ENCODE data around the gene ACVR2B.

ACVR2B gene

DNA sequence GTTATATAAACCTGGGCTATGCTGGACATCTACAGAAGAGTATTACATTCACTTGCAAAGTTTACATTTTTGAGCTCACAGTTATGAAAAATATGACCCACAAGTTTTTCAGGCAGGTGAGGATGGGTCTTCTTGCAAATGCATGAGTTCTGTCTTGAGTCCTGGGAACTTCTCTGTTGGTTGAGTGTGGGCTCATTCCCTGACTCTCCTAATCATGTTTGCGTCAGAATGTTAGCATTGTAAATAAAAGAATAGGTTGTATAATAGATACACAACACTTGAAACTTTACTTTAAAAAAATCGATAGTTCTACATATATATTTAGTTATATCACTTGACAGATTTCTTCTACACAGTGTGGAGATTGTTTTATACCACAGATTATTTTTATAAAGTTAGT, 35.3 kb downstream of the ACVR2B start:
- DNase-seq = no peak

DNA sequence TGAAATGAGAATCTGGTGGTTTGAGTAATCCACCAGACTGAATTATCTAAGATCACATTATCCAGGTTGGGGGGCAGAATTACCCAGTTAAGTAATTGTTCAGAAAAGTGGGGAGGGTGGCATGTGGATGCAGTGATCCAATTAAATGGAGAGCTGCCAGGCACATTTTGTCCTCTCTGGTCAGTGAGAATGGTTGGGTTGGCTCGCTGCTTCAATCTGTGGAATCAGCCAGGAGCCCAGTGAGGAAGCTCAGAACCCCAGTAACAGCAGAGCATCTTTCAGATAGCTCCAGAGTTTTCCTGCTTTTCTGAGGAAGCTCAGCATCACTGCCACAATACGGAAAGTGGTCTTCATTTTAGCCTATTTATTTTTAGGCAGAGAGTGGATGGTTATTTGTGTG, 36.1 kb downstream of the ACVR2B start:
- no peak for DNase-seq

DNA sequence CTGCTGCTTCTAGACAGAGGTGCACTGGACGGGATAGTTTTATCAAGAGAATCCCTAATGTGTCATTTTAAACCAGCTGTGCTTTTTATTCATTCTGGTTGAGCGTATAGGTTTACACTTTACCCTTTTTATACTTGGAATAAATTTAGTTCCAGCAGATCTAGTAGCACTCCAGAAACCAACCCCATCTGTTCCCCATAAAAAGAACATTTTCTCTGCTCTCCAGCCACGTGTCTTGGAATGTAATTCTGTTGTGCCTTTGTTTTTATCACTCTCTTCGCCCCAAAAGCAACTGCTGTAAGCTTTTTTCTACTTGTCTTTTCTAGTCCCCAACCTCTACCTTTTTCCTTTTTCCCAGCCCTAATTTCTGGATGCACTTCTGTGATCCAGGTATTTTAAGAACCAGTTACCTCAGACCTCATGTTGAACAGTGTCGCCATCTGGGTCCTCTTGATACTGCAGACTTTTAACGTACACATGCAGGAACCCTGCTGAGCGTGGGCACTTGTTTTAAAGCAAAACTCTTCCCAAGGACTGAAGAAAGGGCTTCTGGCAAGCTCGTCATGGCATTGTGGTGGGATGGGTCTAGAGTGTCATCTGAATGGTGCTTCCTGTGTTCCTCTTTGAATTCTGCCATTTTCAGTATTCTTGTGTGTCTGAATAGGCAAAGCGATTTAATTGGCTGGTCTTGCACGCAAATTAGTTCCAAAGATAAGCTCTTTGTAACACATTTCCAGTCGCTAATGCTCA, 36.8 kb downstream of the ACVR2B start:
- no peak for DNase-seq

DNA sequence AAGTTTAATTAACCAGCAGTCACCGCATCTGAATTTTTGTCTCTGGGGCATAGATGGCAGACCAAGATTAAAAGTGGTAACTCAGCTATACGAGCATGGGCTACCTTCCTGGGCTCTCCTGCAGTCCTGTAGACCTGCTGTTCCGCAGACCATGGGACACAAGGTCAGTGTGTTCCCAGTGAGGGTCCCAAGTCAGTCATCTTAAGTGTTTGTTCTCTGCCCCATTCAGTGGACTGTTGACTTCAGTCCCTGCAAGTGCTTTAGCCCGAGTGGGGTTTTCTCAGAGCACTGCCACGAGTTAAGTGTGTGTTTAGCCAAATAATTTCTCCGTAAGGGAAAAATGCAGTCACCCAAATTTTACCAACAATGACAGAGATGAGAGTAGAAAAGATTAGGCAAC, 37.5 kb downstream of the ACVR2B start:
- DNase-seq = no peak

DNA sequence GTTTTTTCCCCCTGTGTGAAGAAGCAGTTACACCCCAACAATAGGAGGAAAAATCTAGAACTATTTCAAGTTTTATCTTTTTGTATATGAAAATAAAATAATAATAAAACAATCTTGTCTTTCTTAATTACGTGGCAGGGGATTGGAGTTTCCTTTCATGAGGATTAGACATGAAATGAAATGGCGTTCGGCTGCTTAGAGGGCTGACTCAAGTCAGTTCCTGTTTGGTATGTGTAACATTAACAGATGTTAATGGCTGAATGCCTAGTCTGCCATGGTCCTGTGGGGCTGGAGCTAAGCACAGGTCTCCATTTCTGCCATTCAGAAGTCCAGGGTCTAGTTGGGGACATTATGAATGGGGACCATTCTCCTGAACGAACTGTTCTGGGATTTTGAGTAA, 39.3 kb downstream of the ACVR2B start:
- DNase-seq = no peak

DNA sequence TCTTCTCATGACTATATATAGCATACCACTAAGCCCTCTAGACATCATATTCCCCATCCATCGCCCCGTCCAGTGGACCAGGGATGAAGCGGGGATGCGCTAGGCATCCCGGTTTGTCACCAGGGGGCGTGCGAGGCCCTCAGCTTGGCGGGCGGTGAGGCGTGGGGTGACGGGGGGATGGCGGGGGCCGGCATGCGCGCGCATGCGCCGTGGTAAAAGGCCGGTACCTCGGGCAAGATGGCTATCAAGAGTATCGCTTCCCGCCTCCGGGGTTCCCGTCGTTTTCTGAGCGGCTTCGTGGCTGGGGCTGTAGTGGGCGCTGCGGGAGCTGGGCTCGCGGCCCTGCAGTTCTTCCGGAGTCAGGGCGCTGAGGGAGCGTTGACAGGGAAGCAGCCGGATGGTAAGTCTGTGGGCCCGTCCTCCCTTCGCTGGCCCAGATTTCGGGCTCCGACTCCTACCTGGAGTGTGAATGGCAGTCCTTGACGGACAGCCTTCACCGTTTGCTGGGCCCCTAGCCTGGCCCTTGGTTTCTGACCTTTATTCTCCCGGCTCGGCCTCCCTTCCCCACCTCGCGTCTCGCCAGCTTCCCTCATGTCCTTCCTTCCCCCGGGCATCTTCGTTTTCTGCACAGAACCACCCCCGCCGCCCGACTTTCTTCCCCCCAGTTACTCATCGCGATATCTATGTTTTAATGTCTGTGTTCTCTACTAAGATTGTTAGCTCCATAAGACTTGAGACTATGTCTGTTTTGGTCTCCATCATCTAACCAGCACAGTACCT, 42.6 kb downstream of the ACVR2B start, which contains the start of gene EXOG:
Gene EXOG (plus strand): TSS at position 210 of the 780 bp plus-strand sequence. CDS start 28 bp downstream, at position 238.
- DNase-seq = peak; percentile 76

DNA sequence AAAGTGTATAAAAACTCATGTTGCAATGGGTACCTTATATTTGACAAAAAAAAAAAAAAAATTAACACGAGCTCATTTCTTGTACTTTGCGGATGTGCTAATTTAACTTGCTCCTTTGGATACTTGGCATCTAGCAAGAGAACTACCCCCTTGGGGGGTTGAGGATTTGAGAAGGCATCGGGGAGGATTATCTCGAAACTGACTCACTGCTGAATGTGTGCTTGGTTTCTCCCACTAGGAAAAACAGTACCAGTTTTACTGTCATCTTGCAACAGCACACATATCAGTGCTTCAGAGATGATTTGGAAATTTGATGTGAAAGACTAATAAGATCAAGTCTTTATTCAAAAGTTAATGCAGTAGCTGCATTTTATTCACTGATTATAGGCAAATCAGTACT, 43.3 kb downstream of the ACVR2B start:
- no peak for DNase-seq

DNA sequence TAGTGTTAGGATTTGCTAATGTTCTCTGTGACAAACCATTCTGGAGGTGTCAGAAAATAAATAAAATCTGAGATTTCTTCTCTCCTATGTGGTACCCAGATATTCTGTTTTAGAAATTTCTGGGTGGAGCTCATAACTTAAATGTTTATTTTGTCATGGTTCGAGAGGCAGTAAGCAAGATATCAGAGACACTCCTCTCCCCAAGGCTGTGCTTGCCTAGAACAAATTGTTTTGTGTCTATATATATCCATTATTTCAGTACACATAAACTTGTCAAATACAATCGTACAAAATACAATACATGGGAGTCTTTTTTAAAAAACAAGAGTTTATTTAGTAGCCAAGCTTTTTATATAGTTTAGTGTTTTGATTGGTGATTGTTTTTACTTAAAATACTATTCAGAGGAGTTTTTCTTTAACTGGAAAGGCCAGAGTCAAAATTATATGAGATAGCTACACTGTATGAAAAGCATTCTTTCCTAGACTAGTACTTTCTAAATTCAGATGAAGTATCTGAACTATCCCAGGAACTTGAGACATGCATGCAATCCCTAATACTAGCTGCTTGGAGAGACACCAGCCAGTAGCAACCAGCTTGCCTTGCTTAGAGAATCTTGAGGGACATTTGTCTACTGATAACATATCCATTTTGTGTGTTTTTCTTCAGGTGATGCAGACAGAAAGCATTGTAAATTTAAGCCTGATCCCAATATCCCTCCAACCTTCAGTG, 47.2 kb downstream of the ACVR2B start:
- no peak for DNase-seq

DNA sequence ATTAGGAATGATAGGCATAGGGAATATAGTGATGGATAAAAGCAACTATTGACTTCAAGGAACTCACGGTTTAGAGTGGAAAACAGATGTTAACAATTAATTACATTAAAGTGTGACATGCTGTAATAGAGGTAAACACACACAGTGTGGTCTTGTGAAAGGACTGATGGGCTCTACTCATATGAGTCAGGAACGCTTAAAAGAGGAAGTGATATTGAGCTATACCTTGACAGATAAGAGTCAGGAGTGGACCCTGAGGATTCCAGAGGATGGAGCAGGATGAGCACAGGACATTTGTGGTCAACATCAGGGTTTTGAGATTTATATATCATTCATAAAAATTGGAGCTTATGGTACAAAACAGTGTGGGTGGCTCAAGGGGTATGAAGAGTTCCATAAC, 53.4 kb downstream of the ACVR2B start:
- DNase-seq = no peak

DNA sequence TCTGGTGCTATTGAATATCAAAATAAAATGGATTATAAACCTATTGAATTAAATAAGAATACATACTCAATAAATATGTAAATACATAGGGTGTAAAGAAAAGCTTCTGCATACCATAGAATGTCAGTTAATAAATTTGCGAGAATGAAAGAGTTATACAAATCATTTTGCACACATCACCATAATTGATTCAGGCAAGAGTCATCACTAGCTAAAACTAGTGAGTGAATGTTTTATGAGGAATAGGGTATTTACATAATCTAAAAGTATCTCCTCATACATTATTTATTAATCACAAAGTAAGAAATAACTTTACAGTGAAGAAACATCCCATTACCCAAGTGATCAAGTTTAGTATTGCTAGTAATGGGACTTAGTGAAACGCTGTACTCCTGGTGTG, 56.0 kb downstream of the ACVR2B start:
- DNase-seq = no peak

DNA sequence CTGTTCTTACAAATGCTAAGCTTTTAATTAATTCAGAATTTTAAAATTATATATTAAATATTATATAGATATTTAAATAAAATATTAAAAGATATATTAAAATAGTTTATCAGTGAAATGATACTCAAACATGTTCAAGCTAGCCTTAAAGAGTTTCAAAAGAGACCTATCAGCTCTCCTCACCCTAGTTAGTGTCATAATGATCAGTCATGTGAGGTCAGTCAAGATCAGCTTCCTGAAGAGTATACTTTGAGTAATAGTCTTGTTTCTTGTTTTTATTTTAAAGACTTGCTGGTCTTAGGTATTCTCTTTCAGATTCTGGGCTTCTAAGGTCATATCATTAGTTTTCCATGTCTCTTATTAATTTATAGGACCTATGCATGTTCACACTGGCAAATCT, 56.9 kb downstream of the ACVR2B start:
- DNase-seq = no peak

DNA sequence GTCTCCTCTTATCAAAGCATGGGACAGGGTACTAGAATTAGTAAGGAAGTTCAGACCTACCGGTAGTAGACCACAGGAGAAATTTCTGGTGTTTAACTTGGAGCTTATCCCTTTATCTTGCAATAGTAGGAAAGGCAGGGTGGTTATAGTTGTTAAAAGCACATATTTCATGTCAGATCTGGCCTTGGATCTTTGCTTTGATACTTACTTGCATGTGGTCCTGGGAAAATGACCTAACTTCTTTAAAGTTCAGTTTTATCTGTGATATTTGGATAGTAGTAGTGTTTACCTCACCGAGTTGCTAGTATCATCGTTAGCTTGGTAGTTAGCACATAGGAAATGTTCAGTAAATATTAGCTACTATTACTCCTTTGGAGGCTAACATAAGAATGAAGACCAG, 57.9 kb downstream of the ACVR2B start:
- DNase-seq = no peak

DNA sequence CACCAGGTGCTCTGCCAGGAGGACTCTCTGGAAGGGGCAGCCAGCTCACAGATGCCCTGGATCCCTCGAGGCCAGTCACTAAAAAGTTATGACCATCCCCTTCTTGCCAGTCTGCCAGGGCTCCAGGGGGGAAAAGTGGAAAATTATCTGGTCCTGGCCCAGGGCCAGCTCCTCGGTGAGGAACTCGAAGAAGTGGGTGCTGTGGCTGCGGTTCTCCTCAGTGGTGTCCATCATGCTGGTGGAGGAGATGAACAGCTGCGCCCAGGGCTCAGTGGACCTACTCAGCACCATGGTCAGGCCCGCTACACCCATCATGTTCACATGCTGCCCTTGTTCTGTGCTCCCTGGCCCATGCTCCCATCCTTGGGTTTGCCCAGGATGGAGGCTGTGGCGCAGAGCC, 61.7 kb downstream of the ACVR2B start:
- no peak for DNase-seq

DNA sequence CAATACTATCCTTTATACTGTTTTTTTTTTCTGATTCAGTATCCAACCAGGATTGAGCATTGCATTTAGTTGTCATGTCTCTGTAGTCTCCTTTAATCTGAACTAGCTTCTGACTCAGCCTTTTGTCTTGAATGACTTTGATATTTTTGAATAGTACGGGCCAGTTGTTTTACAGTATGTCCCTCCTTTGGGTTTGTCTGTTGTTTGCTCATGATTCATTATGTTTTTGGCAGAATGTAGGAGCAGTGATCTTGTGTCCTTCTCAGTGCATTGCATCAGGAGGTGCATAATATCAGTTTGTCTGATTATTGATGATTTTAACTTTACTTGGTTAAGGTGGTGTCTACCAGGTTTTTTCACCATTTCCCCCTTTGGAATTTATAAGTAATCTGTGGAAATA, 63.0 kb downstream of the ACVR2B start:
- DNase-seq = no peak

DNA sequence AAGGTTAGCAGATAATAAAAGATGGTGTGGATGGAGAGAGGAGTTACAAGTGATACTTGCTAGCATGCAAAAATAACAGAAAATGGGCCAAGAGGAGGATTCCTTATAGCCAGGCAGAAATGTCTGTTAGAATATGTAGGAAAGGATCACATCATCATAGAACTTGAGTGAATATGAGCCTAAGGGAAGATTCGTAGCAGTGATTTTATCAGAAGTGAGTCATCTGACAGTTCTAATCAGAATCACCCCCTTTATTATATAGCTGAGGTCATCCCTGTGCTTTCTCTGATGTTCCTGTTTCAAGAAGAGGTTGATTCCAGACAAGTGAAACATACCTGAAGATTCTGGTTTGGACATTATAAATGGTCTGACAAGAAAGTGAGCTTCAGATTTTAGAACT, 65.3 kb downstream of the ACVR2B start:
- DNase-seq = no peak

DNA sequence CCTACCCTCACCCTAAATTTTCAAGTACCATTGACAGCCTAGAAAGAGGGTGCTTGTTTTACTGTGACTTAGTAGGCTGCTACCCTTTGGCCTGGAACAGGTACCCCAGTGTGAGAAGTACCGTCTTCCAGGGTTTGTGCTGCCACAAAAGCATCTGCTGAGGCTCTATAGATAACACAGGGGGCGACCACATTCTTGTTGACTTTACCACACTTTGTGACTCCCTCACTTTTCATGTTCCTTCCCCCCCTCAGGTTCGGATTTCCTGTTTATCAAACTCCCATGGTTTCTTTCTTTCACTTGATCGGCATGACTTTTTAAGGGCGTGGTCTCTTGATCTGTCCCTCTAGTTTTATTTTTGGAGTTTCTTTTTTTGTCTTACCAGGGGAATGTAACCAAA, 66.0 kb downstream of the ACVR2B start:
- no peak for DNase-seq

DNA sequence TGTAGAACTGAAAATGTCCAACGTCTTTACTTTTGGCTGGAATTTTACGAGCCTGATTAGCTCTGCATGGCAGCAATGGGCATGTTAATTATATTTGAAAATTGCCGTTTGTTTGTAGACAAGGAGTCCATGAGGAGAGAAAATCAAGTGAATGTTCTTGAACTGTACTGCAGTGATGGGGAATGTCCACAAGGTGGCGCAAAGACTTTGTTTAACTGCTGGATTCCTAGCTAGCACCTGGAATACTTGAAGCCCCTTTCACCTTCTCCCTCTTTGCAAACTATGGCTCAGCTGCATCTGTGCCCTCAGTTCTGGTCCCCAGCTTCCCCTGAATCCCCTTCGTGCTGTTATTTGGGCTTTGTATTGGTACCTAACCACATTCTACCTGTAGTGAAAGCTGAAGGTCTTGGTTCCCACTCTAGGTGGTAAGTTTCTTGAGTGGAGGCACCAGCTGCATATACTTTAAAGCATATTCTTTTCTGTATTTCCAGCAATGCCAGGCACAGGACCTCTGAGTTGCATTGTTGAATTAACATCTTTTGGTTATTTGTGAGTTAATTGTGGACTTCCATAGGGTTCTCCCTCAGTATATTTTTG, 67.8 kb downstream of the ACVR2B start:
- DNase-seq = peak; percentile 67

DNA sequence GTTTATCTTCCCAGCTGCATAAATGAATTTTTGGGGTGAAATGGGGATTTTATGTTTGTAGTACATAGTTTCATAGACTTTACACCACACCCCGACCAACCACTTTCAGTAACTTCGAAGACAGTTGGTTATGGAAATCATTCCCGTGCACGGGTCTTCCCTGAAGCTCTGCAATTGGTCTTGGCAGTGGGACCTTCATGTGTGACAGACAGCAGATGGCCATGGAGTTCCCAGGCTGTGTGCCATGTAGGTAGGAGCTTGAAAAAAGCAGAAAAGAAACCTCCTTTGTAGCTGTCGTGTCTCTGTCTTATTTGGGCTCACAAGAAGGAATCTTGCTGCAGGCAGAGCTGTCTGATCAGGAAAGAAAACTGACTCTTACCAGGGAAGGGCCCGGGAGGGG, 68.3 kb downstream of the ACVR2B start:
- no peak for DNase-seq

DNA sequence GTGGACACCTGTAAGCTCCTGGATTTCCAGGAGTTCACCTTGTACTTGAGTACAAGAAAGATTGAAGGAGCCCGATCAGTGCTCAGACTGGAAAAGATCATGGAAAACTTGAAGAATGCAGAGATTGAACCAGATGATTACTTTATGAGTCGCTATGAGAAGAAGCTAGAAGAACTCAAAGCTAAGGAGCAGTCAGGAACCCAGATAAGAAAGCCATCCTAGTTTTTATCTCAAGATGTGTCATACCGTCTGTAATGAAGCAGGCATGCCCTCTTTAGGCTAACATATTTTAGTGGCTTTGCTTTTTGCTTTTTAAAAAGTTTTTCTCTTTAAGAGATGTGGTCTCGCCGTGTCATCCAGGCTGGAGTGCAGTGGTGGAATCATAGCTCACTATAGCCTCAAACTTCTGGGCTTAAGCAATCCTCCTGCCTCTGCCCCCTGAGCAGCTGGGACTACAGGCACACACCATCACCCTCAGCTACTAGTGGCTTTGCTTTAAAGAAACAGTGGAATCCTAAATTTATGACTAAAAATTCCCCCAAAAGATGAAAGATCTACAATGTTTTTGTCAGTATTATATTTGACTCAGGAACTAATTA, 70.5 kb downstream of the ACVR2B start:
- DNase-seq = no peak

DNA sequence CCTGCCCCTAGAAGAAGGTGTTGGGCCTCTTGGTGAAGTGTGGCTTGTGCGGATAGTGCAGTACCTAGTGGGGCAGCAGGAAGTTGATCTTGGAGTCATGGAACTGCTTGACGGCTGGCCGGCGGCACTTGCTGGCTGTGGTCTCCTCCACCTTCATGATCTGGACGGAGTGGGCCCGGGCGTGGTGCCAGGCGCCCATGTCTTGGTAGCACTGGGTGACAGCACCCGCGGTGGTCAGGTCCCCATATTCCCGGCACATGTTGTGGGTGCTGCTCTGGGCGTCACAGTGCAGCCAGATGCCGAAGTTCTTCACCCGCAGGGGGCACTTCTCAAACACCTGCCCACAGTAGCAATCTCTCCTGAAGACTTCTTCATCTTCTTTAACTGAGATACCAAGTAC, 73.1 kb downstream of the ACVR2B start:
- no peak for DNase-seq

DNA sequence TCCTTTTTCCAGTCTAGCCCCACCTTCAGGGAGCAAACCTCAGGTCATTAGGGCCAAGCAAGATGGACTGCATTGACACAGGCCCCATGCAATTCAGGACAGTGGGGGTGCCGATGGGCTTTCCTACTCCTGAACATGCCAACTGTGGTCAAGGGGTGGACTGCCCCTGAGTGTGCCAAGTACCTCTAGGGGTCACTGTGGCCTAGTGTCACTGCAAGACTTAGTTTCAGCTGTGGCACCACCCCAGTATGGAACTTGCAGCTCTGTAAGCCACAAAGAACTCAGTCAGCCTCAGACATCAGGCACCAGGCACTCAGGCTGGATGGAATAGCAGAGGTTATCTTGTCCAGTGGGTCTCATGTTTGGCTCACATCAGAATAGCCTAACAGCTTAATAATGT, 74.8 kb downstream of the ACVR2B start:
- DNase-seq = no peak

DNA sequence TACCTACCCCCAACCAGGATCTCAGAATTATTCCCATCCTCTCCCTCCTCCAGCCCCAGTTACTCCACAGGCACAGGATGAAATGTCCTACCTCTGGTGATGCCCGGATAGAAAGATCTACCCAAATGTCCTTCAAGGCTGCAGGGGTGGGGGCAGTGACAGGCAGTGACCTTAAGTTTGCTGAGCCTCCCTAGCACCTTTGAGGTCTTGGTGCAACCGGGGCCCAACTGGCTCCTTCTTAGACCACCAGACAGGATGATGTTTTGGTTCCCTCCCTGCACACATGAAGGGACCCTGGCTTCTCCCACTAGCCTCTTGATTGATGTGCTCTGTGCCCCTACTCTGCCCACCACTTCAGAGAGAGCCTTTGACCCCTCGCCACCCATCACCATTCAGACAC, 78.8 kb downstream of the ACVR2B start:
- no peak for DNase-seq
